DND-41 (cell line): ENCODE data around the gene SPRY2.

ENCODE experiments used
- EZH2 ChIP-seq: IDR thresholded peaks from 3 replicates; pipeline ENCODE4 v1.6.1; 2012; ENCODE audit warnings: borderline replicate concordance, low read depth, mild to moderate bottlenecking, moderate library complexity, low read length, inconsistent platforms; ENCODE audit not compliant: severe bottlenecking
- TF ChIP-seq, protein P1 (sequence below): IDR thresholded peaks from 2 replicates; pipeline ENCODE4 v1.5.1; 2012; ENCODE audit warnings: borderline replicate concordance, low read length, moderate library complexity, mild to moderate bottlenecking; ENCODE audit not compliant: poor library complexity, severe bottlenecking; ENCODE audit errors: extremely low read depth

DNA sequence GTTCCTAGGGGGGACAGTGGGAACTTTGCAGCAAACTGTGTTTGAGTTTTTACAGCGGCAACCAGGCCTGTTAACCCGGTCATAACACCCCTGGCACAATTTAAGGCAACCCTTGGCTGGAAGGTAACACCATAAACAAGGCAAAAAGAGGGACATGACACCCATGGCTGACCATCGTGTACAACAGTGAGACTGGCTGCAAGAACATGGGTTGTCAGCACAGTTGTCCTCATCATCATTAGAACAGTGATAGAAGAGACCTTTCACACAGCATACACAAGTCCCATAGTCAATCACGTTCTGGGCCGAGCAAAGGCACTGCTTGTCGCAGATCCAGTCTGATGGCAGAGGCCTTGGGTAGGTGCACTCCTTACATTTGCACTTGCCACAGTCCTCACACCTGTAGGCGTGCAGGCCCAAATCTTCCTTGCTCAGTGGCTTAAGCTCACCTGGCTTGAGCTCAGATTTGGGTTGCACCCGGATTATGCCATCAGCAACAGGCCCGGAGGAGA is 4.1 kb downstream of the SPRY2 start:
- TF ChIP-seq, protein P1, sequence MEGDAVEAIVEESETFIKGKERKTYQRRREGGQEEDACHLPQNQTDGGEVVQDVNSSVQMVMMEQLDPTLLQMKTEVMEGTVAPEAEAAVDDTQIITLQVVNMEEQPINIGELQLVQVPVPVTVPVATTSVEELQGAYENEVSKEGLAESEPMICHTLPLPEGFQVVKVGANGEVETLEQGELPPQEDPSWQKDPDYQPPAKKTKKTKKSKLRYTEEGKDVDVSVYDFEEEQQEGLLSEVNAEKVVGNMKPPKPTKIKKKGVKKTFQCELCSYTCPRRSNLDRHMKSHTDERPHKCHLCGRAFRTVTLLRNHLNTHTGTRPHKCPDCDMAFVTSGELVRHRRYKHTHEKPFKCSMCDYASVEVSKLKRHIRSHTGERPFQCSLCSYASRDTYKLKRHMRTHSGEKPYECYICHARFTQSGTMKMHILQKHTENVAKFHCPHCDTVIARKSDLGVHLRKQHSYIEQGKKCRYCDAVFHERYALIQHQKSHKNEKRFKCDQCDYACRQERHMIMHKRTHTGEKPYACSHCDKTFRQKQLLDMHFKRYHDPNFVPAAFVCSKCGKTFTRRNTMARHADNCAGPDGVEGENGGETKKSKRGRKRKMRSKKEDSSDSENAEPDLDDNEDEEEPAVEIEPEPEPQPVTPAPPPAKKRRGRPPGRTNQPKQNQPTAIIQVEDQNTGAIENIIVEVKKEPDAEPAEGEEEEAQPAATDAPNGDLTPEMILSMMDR = no peak
- TF ChIP-seq EZH2 = no peak
